Mucosa of descending colon (tissue), 3 donors: ENCODE measurements around the gene OSBPL6. TPM values are rescaled to one million over a fixed set of nuclear protein-coding genes. Genes with fewer than 3 reads are reported as not detected.

ENCODE experiments used
- ATAC-seq: fragments of 200-7000 bp; cut with Tn5 transposase; one replicate; pipeline ENCODE4 v1.9.1; 2020; ENCODE audit warnings: mild to moderate bottlenecking, moderate library complexity
- DNase-seq, 3 donors: peaks; one replicate each; pipeline ENCODE4 v3.0.0-alpha.2; 2020
- H3K36me3 ChIP-seq: fragments of 200-600 bp; one replicate; pipeline ENCODE4 v1.8.0; 2021; ENCODE audit warnings: low read depth, mild to moderate bottlenecking
- H3K4me1 ChIP-seq: fragments of 200-600 bp; one replicate; pipeline ENCODE4 v1.8.0; 2021; ENCODE audit warnings: low read depth, mild to moderate bottlenecking
- H3K4me3 ChIP-seq: fragments of 200-600 bp; one replicate; pipeline ENCODE4 v1.8.0; 2021; ENCODE audit warnings: mild to moderate bottlenecking
- H3K9me3 ChIP-seq: fragments of 200-600 bp; one replicate; pipeline ENCODE4 v1.8.0; 2021; ENCODE audit warnings: mild to moderate bottlenecking
- intact Hi-C, 2 donors: fragments of 100-400 bp; cut with DNase I in 1 of 2; cut with micrococcal nuclease in 1 of 2; formaldehyde crosslinking; loops; one replicate each; pipeline versions ENCODE4 v1.11.0 to v1.11.1; 2022; cut with DNase I, micrococcal nuclease
- total RNA-seq, 3 donors: library from RNA; stranded (reverse); fragmentation: NEBNext Ultra II Directional in 2 of 3; extraction: Animal tissue kit (Norgen Biotek cat#: 25700) in 2 of 3; gene quantifications; one replicate each; pipeline versions ENCODE4 v1.2.1 to v1.2.4, GENCODE V29; 2021 to 2023
- TF ChIP-seq, protein P1 (sequence below): fragments of 200-600 bp; IDR thresholded peaks from one replicate; pipeline ENCODE4 v1.8.0; 2022; ENCODE audit warnings: antibody characterized with exemption, mild to moderate bottlenecking
- donor health status: DM: no; HTN: no; CAD: no; lungs with moderate emphysema.
- donor health status: DM: no; HTN: no; CAD: no.
- donor health status: DM: no; HTN: yes; CAD: no.

OSBPL6 gene
- total RNA-seq, 3 donors from 2014 or later = 1.3 to 2.7 (median 1.5) TPM

DNA sequence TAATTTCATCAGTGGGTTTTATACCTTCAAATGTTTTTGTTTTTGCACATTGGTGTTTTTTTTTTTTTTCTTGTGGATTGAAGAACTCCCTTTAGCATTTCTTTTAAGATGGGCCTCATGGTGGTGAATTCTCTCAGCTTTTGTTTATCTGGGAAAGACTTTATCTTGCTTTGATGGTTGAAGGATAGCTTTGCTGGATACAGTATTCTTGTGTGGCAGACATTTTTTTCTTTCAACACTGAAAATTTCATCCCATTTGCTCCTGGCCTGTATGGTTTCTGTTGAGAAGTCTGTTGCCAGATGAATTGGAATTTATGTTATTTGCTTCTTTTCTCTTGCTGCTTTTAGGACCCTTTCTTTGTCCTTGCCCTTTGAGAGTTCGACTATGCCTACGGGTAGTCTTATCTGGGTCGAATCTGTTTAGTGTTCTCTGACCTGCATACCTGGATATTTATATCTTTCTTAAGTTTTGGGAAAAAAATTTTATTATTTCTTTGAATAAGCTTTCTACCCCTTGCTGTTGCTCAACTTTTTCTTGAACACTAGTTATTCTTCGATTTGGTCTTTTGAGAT lies 231.0 kb downstream of the OSBPL6 start:
- no peak for DNase-seq
- H3K36me3 ChIP-seq = no peaks in the 10 kb centered on the region
- H3K9me3 ChIP-seq = peaks cover 2% of the 10 kb centered on the region
- intact Hi-C loops = no loop called here
- TF ChIP-seq, protein P1, sequence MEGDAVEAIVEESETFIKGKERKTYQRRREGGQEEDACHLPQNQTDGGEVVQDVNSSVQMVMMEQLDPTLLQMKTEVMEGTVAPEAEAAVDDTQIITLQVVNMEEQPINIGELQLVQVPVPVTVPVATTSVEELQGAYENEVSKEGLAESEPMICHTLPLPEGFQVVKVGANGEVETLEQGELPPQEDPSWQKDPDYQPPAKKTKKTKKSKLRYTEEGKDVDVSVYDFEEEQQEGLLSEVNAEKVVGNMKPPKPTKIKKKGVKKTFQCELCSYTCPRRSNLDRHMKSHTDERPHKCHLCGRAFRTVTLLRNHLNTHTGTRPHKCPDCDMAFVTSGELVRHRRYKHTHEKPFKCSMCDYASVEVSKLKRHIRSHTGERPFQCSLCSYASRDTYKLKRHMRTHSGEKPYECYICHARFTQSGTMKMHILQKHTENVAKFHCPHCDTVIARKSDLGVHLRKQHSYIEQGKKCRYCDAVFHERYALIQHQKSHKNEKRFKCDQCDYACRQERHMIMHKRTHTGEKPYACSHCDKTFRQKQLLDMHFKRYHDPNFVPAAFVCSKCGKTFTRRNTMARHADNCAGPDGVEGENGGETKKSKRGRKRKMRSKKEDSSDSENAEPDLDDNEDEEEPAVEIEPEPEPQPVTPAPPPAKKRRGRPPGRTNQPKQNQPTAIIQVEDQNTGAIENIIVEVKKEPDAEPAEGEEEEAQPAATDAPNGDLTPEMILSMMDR = no peak
- H3K4me3 ChIP-seq = no peak overlapping the region
- no peaks in the 10 kb centered on the region for H3K4me1 ChIP-seq
- ATAC-seq = no peak

DNA sequence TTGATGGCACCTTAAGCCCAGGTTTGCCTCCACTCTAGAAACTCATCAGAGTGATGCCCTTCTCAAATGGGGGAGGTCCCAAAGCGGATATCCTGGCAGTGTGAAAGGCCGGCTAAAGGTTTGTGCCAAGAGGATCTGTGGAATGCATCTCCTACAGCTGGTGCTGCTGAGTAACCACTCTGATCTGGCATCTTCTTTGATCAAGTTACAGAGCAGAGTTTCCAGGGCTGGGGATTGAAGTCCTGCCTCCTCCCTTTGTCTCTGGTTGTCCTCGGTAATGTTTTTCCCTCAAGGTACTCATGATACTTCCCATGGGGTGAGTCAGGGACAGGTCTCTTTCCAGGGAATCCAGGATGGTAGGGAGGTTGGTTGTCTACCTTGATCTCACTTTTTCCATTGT lies 232.1 kb downstream of the OSBPL6 start:
- no peak overlapping the region for H3K4me3 ChIP-seq
- DNase-seq (no peak), ATAC-seq (no peak)
- H3K4me1 ChIP-seq = no peaks in the 10 kb centered on the region
- H3K9me3 ChIP-seq = peaks cover 2% of the 10 kb centered on the region
- intact Hi-C loops = no loop called here
- peaks cover 2% of the 10 kb centered on the region for H3K36me3 ChIP-seq
- TF ChIP-seq, protein P1 = no peak

DNA sequence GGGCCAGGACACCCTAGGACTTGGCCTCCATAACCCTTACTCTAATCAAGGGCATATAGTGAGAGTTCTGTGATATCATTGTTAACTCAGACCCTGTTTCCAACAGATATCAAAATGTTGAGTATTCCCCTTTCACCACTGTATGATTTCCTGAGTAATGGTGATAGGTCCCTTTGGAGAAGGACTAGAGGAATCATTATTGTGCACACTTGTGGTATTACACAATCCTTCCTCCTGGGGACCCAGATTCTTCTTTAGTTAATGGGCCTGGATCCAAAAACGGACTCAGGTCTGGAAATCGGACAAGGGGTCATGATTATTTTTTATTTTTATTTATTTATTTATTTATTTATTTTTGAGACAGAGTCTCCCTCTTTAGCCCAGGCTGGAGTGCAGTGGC lies 233.1 kb downstream of the OSBPL6 start:
- Histone ChIP-seq H3K36me3 (peaks cover 5% of the 10 kb centered on the region), H3K9me3 (peaks cover 2% of the 10 kb centered on the region), H3K4me3 (no peak overlapping the region), H3K4me1 (no peaks in the 10 kb centered on the region)
- DNase-seq = no peak
- intact Hi-C loops = no loop called here
- TF ChIP-seq, protein P1 = no peak
- no peak for ATAC-seq

DNA sequence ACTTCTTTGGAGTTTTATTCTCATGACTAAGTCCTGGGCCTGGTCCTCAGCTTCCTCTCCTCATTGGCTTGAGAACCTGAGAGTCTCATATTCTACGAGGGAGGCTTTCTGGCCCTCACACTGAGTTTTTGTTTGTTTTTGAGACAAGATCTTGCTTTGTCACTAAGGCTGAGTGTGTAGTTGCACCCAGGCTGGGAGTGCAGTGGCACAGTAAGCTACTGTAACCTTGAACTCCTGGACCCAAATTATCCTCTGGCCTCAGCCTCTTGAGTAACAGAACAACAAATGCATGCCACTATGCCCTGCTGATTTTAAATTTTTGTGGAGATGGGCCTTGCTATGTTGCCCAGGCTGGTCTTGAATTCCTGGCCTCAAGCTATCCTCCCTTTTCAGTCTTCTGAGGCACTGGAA lies 234.1 kb downstream of the OSBPL6 start:
- Histone ChIP-seq H3K4me3 (no peak overlapping the region), H3K4me1 (no peaks in the 10 kb centered on the region), H3K36me3 (peaks cover 11% of the 10 kb centered on the region), H3K9me3 (peaks cover 2% of the 10 kb centered on the region)
- TF ChIP-seq, protein P1 = no peak
- ATAC-seq = no peak
- intact Hi-C loops = no loop called here
- no peak for DNase-seq

DNA sequence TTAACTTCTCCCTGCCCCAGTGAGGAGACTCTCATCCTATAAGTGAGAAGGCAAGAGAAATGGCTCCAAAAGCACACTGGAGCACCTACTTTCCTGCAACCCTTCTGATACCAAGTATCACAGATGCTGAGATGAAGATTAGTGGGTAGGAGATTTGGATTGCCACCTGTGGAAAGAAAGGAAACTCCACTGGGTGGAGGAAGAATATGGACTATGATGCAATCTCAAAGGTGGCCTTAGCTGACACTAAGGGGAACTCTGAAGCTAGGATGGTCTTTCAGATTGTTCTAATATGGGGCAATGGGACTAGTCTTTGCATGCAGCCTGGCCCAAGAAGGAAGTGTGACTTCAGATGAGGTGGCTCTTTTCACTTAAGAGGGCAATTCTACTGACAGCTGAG lies 235.0 kb downstream of the OSBPL6 start:
- intact Hi-C loops = no loop called here
- DNase-seq (no peak), ATAC-seq (no peak)
- H3K36me3 ChIP-seq = peaks cover 11% of the 10 kb centered on the region
- no peak overlapping the region for H3K4me3 ChIP-seq
- H3K9me3 ChIP-seq = peaks cover 2% of the 10 kb centered on the region
- TF ChIP-seq, protein P1 = no peak
- no peaks in the 10 kb centered on the region for H3K4me1 ChIP-seq

DNA sequence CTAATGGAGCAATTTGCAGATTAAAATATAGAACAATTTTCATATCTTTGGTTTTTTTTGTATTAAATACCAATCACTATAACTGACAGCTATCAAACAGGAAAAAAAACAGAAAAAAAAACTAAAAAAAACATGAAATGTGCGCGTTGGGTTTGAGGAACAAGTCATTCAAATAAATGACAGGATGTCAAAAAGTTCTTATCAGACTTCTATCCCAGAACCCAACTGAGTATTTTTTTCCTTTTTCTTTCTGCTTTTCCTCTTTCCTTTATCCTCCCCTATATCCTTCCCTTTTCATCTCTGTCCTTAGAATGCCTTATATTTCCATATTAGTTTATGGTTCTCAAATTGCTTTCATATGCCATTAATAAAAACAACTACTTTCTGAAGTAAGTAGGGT lies 242.3 kb downstream of the OSBPL6 start:
- no peaks in the 10 kb centered on the region for H3K4me1 ChIP-seq
- peaks cover 6% of the 10 kb centered on the region for H3K36me3 ChIP-seq
- no peak overlapping the region for H3K4me3 ChIP-seq
- ATAC-seq (no peak), DNase-seq (no peak)
- intact Hi-C loops = no loop called here
- TF ChIP-seq, protein P1 = no peak
- H3K9me3 ChIP-seq = no peaks in the 10 kb centered on the region
